Measurements from ENCODE around the gene VPS37B. TPM values are rescaled to one million over a fixed set of nuclear protein-coding genes. Genes with fewer than 3 reads are reported as not detected.

Gene VPS37B
- total and polyA plus RNA-seq, 2 of the 8 experiments (the other 6 are each of a cell fraction or from before 2014, with no cell fraction given) = 11.9 to 15.7 TPM

GRCh38 chr12:122929812-122930211 lies 33.9 kb upstream of the VPS37B start:
- Histone ChIP-seq H3K14ac (ENCODE audit: insufficient read length) (no peak overlapping the region), H3K4me2 (ENCODE audit: insufficient read depth in 1 of 2, low read depth in 2 of 2, low read length in 2 of 2) (no peak overlapping the region), H2BK120ac (replicated peaks; ENCODE audit: low read depth, low read length) (no peak overlapping the region), H3K18ac (ENCODE audit: extremely low read depth, low read length) (no peak overlapping the region), H3K4me3 (ENCODE audit: extremely low read depth in 1 of 4, insufficient read depth in 2 of 4, low read depth in 3 of 4, low read length in 4 of 4) (no peak overlapping the region), H3K23me2 (ENCODE audit: low read depth, low read length) (no peaks in the 10 kb centered on the region), H3K79me2 (ENCODE audit: control insufficient read depth in 1 of 2, insufficient read depth in 2 of 2, low read length in 2 of 2) (no peaks in the 10 kb centered on the region), H4K8ac (ENCODE audit: extremely low read depth, insufficient read depth, low read length) (no peak overlapping the region; the same call in 1 of the 2 replicates), H3K36me3 (ENCODE audit: control insufficient read depth in 2 of 4, insufficient read depth in 4 of 4, low read length in 3 of 4) (no peaks in the 10 kb centered on the region), H4K91ac (replicated peaks; ENCODE audit: insufficient read length, low read length) (no peak overlapping the region), H2AFZ (ENCODE audit: low read length) (no peak overlapping the region), H3K9ac (replicated peaks in 1 of 4; ENCODE audit: extremely low read depth in 1 of 4, low read depth in 3 of 4, low read length in 3 of 4) (no peak overlapping the region), H4K5ac (ENCODE audit: insufficient read length, low read depth, low read length) (no peak overlapping the region), H2AK5ac (ENCODE audit: low read depth, low read length) (no peak overlapping the region), H2BK15ac (ENCODE audit: low read length) (no peak overlapping the region), H2BK20ac (ENCODE audit: low read length) (no peak overlapping the region), H3K4me1 (replicated peaks in 1 of 4; ENCODE audit: control insufficient read depth in 3 of 4, insufficient read depth in 4 of 4, low read length in 3 of 4) (no peaks in the 10 kb centered on the region; a peak in 1 of 7 replicates), H3K79me1 (ENCODE audit: low read depth, low read length) (no peaks in the 10 kb centered on the region), H3K23ac (ENCODE audit: insufficient read length) (no peak overlapping the region), H2BK12ac (ENCODE audit: low read depth, low read length) (no peak overlapping the region), H2BK5ac (ENCODE audit: low read depth, low read length) (no peak overlapping the region), H3K27ac (ENCODE audit: low read depth, low read length) (no peak overlapping the region), H3K56ac (replicated peaks; ENCODE audit: insufficient read length, low read depth, low read length) (no peak overlapping the region), H3K9me3 (ENCODE audit: insufficient read depth in 2 of 2, low read depth in 1 of 2, low read length in 1 of 2) (no peaks in the 10 kb centered on the region), H3K27me3 (replicated peaks in 1 of 4; ENCODE audit: control insufficient read depth in 3 of 4, extremely low read depth in 1 of 4, insufficient read depth in 3 of 4, low read length in 3 of 4) (no peaks in the 10 kb centered on the region), H3K4ac (replicated peaks; ENCODE audit: insufficient read length, low read depth, low read length) (no peak overlapping the region), H4K20me1 (replicated peaks in 1 of 2; ENCODE audit: control insufficient read depth in 1 of 2, insufficient read depth in 2 of 2, low read length in 2 of 2) (no peaks in the 10 kb centered on the region)
- CTCF ChIA-PET (ENCODE audit: partially characterized antibody) = interaction anchor here (0.6 to 3.0 kb wide), 7 partner anchors 16 to 350 kb away, joined by 3 to 12 read pairs (median 4); no protein-coding TSS in a partner anchor
- DNase-seq (ENCODE audit: low read depth in 1 of 2, low spot score in 2 of 2) (no peak), FAIRE-seq (no peak)
- 92% methylated on average over 23 of the region's 23 CpGs; no CpG with 5 or more reads in 1 of the 2 experiments for WGBS, 2 experiments (ENCODE audit: extremely low coverage in 1 of 2, insufficient coverage in 1 of 2, insufficient read length in 1 of 2, insufficient replicate concordance in 2 of 2, low coverage in 1 of 2, low lambda C conversion rate in 2 of 2, missing lambda C conversion rate in 1 of 2)
- POLR2A ChIA-PET (ENCODE audit: partially characterized antibody) = no interaction called here
- TF ChIP-seq RBBP5 (IDR thresholded peaks at IDR 0.05; ENCODE audit: borderline replicate concordance, low read depth, low read length) (no peak), KDM5A (IDR thresholded peaks at IDR 0.05; ENCODE audit: low read length) (no peak), TEAD4 (IDR thresholded peaks at IDR 0.05; ENCODE audit: low read depth, low read length) (no peak), GTF2F1 (IDR thresholded peaks at IDR 0.05; ENCODE audit: borderline replicate concordance, low read depth, low read length) (no peak), NRF1 (IDR thresholded peaks at IDR 0.05; ENCODE audit: low read depth, low read length) (no peak), EZH2 (IDR thresholded peaks at IDR 0.05; ENCODE audit: low read depth, low read length, severe bottlenecking) (no peak), CHD2 (IDR thresholded peaks at IDR 0.05; ENCODE audit: low read length) (no peak), RNF2 (IDR thresholded peaks at IDR 0.05; ENCODE audit: borderline replicate concordance, low read depth, low read length, missing control alignments, poor library complexity, severe bottlenecking) (no peak), CHD1 (IDR thresholded peaks at IDR 0.05; ENCODE audit: low read depth, low read length) (no peak), YY1 (IDR thresholded peaks at IDR 0.05; ENCODE audit: low read depth, low read length) (no peak), FOSL1 (IDR thresholded peaks at IDR 0.05; ENCODE audit: insufficient read depth, low read depth, low read length) (no peak), CTCF (IDR thresholded peaks at IDR 0.05; ENCODE audit: control extremely low read depth in 1 of 3, insufficient read depth in 1 of 3, low read depth in 1 of 3, low read length in 3 of 3) (no peak)

Measured in H1 (cell line).